Fibroblast of lung (primary cell): ENCODE results near the gene SPATA19. TPM values are rescaled to one million over a fixed set of nuclear protein-coding genes. Genes with fewer than 3 reads are reported as not detected.
"Not testable (repeated sequence)": the region's sequence is repeated elsewhere in the genome, so short reads cannot be mapped to it uniquely, and the experiment has no call there.

Experiments
- DNase-seq, 2 donors: peaks; one replicate each; pipeline versions ENCODE4 v3.0.0 to v3.0.0-alpha.2; 2010; ENCODE audit warnings: low read depth in 2 of 2
- H2AFZ ChIP-seq: 2 replicates; pipeline ENCODE4 v1.5.1; 2012; ENCODE audit warnings: low read length, control low read depth, inconsistent platforms
- H3K27ac ChIP-seq: 2 replicates; pipeline ENCODE4 v1.5.1; 2011; ENCODE audit warnings: low read length, control low read depth; ENCODE audit not compliant: insufficient read depth
- H3K27me3 ChIP-seq: 2 replicates; pipeline ENCODE4 v1.5.1; 2011; ENCODE audit warnings: mild to moderate bottlenecking, low read length; ENCODE audit not compliant: control insufficient read depth, insufficient read depth
- H3K36me3 ChIP-seq: 2 replicates; pipeline ENCODE4 v1.5.1; 2011; ENCODE audit warnings: low read length; ENCODE audit not compliant: control insufficient read depth, insufficient read depth
- H3K4me1 ChIP-seq: 2 replicates; pipeline ENCODE4 v1.5.1; 2011; ENCODE audit warnings: low read length; ENCODE audit not compliant: control insufficient read depth, insufficient read depth; ENCODE audit errors: extremely low read depth
- H3K4me2 ChIP-seq: 2 replicates; pipeline ENCODE4 v1.5.1; 2011; ENCODE audit warnings: low read length, control low read depth; ENCODE audit not compliant: insufficient read depth; ENCODE audit errors: extremely low read depth
- H3K4me3 ChIP-seq, 4 experiments: fragments of 200-600 bp in 1 of 4; sonication (generic) in 1 of 4; replicated peaks in 1 of 4; 2 replicates each; pipeline ENCODE4 v1.5.1; 2011 to 2016; ENCODE audit warnings: low read length in 4 of 4, low read depth in 3 of 4, mild to moderate bottlenecking in 3 of 4, control low read depth in 2 of 4, inconsistent platforms in 1 of 4, mixed read lengths in 1 of 4; ENCODE audit not compliant: insufficient read depth in 1 of 4; ENCODE audit errors: control extremely low read depth in 1 of 4
- H3K79me2 ChIP-seq: 2 replicates; pipeline ENCODE4 v1.5.1; 2012; ENCODE audit warnings: mild to moderate bottlenecking, low read length, inconsistent platforms; ENCODE audit not compliant: control insufficient read depth, insufficient read depth
- H3K9ac ChIP-seq: 2 replicates; pipeline ENCODE4 v1.5.1; 2011; ENCODE audit warnings: mild to moderate bottlenecking, low read length, control low read depth; ENCODE audit not compliant: insufficient read depth
- H3K9me3 ChIP-seq: 2 replicates; pipeline ENCODE4 v1.5.1; 2012; ENCODE audit warnings: low read depth, low read length; ENCODE audit not compliant: control insufficient read depth, insufficient read depth
- H4K20me1 ChIP-seq: 2 replicates; pipeline ENCODE4 v1.5.1; 2011; ENCODE audit warnings: low read length; ENCODE audit not compliant: control insufficient read depth, insufficient read depth; ENCODE audit errors: extremely low read depth
- CTCF ChIP-seq, 2 donors: IDR thresholded peaks in 1 of 2; conservative IDR thresholded peaks in 1 of 2; 1 replicate in 1 of 2; 2 replicates in 1 of 2; pipeline ENCODE4 v1.5.1; 2011 to 2012; ENCODE audit warnings: low read length in 2 of 2, control low read depth in 1 of 2, inconsistent platforms in 1 of 2, low read depth in 1 of 2, mild to moderate bottlenecking in 1 of 2
- EZH2 ChIP-seq: IDR thresholded peaks from 2 replicates; pipeline ENCODE4 v1.5.1; 2012; ENCODE audit warnings: low read length, control low read depth, mild to moderate bottlenecking; ENCODE audit errors: missing control alignments
- polyA plus RNA-seq, 2 donors: library from polyadenylated mRNA; depleted of rRNA in 1 of 2; stranded (reverse) in 1 of 2; unstranded in 1 of 2; fragments of >200 nt; gene quantifications; 2 replicates each; pipeline ENCODE4 v1.2.1, GENCODE V29; 2011 to 2012; ENCODE audit warnings: missing spikeins in 1 of 2
- total RNA-seq: library from RNA; depleted of rRNA; stranded (reverse); fragments of >200 nt; gene quantifications from 2 replicates; pipeline ENCODE4 v1.2.1, GENCODE V29; 2014

SPATA19 gene
- total and polyA plus RNA-seq, 2 donors (not counting 1 experiment from before 2014, with no cell fraction given): not detected

GRCh38 chr11:133864756-133865155, 19.4 kb upstream of the SPATA19 start:
- Histone ChIP-seq H3K27me3 (no peaks in the 10 kb centered on the region), H3K27ac (no peak overlapping the region), H3K36me3 (no peaks in the 10 kb centered on the region), H3K4me2 (no peak overlapping the region), H2AFZ (no peak overlapping the region), H3K79me2 (no peaks in the 10 kb centered on the region), H3K9me3 (no peaks in the 10 kb centered on the region), H4K20me1 (no peaks in the 10 kb centered on the region), H3K9ac (no peak overlapping the region), H3K4me1 (no peaks in the 10 kb centered on the region), H3K4me3 (no peak overlapping the region)
- DNase-seq: no peak
- no peak for TF ChIP-seq EZH2
- TF ChIP-seq CTCF (conservative IDR thresholded peaks at IDR 0.05 in 1 of 2, IDR thresholded peaks at IDR 0.05 in 1 of 2; ENCODE audit: low read depth in 1 of 2, low read length in 2 of 2): no peak

- DNase-seq: no peak
- TF ChIP-seq CTCF (conservative IDR thresholded peaks at IDR 0.05 in 1 of 2, IDR thresholded peaks at IDR 0.05 in 1 of 2; ENCODE audit: low read depth in 1 of 2, low read length in 2 of 2) (no peak), EZH2 (no peak)
Observed at GRCh38 chr11:133860151-133860550, 14.8 kb upstream of the SPATA19 start.

GRCh38 chr11:133854330-133854960, 9.1 kb upstream of the SPATA19 start:
- not testable (repeated sequence) for H2AFZ ChIP-seq, H3K9me3 ChIP-seq, H3K4me3 ChIP-seq, DNase-seq, H4K20me1 ChIP-seq, H3K4me2 ChIP-seq, H3K27me3 ChIP-seq, H3K79me2 ChIP-seq, H3K27ac ChIP-seq, H3K4me1 ChIP-seq, H3K9ac ChIP-seq, H3K36me3 ChIP-seq

More at GRCh38 chr11:133860151-133860550, 14.8 kb upstream of the SPATA19 start:
- no peak overlapping the region for H3K4me3 ChIP-seq
- H3K9ac ChIP-seq: no peak overlapping the region
- no peaks in the 10 kb centered on the region for H3K4me1 ChIP-seq
- no peaks in the 10 kb centered on the region for H3K79me2 ChIP-seq
- no peaks in the 10 kb centered on the region for H3K27me3 ChIP-seq
- H3K9me3 ChIP-seq: no peaks in the 10 kb centered on the region
- no peaks in the 10 kb centered on the region for H3K36me3 ChIP-seq
- no peak overlapping the region for H3K27ac ChIP-seq
- no peaks in the 10 kb centered on the region for H4K20me1 ChIP-seq
- H3K4me2 ChIP-seq: no peak overlapping the region
- no peak overlapping the region for H2AFZ ChIP-seq
